Neural cell (in vitro differentiated cells): ENCODE measurements around the gene NECTIN1.

ENCODE experiments used
- CTCF ChIP-seq: fragments of 450-650 bp; IDR thresholded peaks from 2 replicates; pipeline ENCODE4 v1.5.1; 2014; ENCODE audit warnings: antibody characterized with exemption, mild to moderate bottlenecking, moderate library complexity; ENCODE audit not compliant: poor library complexity, severe bottlenecking
- EP300 ChIP-seq: fragments of 450-650 bp; conservative IDR thresholded peaks from 2 replicates; pipeline ENCODE4 v1.6.1; 2014; ENCODE audit warnings: antibody characterized with exemption, mild to moderate bottlenecking, moderate library complexity; ENCODE audit not compliant: poor library complexity, severe bottlenecking
- EZH2 ChIP-seq: fragments of 200-600, 300-800 bp; shearing (Covaris generic), sonication (generic); IDR thresholded peaks from 2 replicates; pipeline ENCODE4 v1.6.1; 2014; ENCODE audit warnings: antibody characterized with exemption, low read length, borderline replicate concordance, mild to moderate bottlenecking; ENCODE audit not compliant: insufficient read depth, poor library complexity, severe bottlenecking
- RAD21 ChIP-seq: fragments of 450-650 bp; conservative IDR thresholded peaks from 2 replicates; pipeline ENCODE4 v1.6.1; 2014; ENCODE audit warnings: antibody characterized with exemption, mild to moderate bottlenecking, moderate library complexity
- REST ChIP-seq: IDR thresholded peaks from 2 replicates; pipeline ENCODE4 v1.6.1; 2012; ENCODE audit warnings: borderline replicate concordance
- TAF1 ChIP-seq: IDR thresholded peaks from 2 replicates; pipeline ENCODE4 v1.6.1; 2012; ENCODE audit warnings: low read depth

GRCh38 chr11:119741369-119742262 lies 12.6 kb upstream of the NECTIN1 start:
- TF ChIP-seq CTCF: peak; percentile 41
- TF ChIP-seq EZH2: no peak
- no peak for TF ChIP-seq REST
- no peak for TF ChIP-seq EP300
- TF ChIP-seq TAF1: no peak
- no peak for TF ChIP-seq RAD21
